NT2/D1 (cell line): ENCODE results near the gene CNTN3.

Experiments used
- DNase-seq: peaks from one replicate; pipeline ENCODE4 v3.0.0-alpha.2; 2011; ENCODE audit warnings: low read depth, low spot score
- H3K27me3 ChIP-seq: 2 replicates; pipeline ENCODE4 v1.6.0; 2011; ENCODE audit warnings: mild to moderate bottlenecking; ENCODE audit not compliant: insufficient read length, insufficient read depth
- H3K36me3 ChIP-seq: 2 replicates; pipeline ENCODE4 v1.6.1; 2011; ENCODE audit warnings: mild to moderate bottlenecking, low read length, mixed read lengths; ENCODE audit not compliant: insufficient read depth, insufficient read length
- H3K4me1 ChIP-seq: 2 replicates; pipeline ENCODE4 v1.5.1; 2011; ENCODE audit not compliant: insufficient read depth, insufficient read length
- H3K4me3 ChIP-seq: 2 replicates; pipeline ENCODE4 v1.5.1; 2011; ENCODE audit warnings: low read depth; ENCODE audit not compliant: insufficient read length
- H3K9ac ChIP-seq: 2 replicates; pipeline ENCODE4 v1.6.0; 2011; ENCODE audit warnings: low read depth; ENCODE audit not compliant: insufficient read length
- H3K9me3 ChIP-seq: 2 replicates; pipeline ENCODE4 v1.5.1; 2011; ENCODE audit warnings: mild to moderate bottlenecking, low read length; ENCODE audit not compliant: insufficient read depth
- SUZ12 ChIP-seq: IDR thresholded peaks from 2 replicates; pipeline ENCODE4 v1.6.1; 2011; ENCODE audit not compliant: insufficient read length, insufficient read depth; ENCODE audit errors: extremely low read depth
- YY1 ChIP-seq: IDR thresholded peaks from 2 replicates; pipeline ENCODE4 v1.6.1; 2011; ENCODE audit not compliant: insufficient read length, insufficient read depth
- ZNF274 ChIP-seq: IDR thresholded peaks from 2 replicates; pipeline ENCODE4 v1.6.1; 2011; ENCODE audit warnings: mild to moderate bottlenecking, low read depth, low read length

Gene CNTN3

DNA sequence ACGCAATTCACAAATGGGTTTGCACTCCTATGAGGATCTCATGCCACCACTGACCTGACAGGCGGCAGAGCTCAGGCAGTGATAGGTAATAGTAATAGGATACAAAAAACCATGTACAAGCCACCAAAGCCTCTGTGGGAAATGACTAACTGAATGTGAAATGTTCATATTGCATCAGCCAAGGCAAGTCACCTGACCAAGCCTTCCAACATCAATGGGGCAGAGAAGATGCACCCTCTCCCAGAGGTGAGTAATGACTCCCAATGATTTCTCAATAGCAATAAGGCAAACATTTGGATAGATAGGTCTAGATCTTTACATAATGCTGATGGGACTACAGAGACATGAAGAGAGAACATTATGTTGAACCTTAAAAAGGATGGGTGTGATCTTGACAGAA is 14.9 kb downstream of the CNTN3 start:
- no peak overlapping the region for H3K4me3 ChIP-seq
- TF ChIP-seq YY1 (no peak), SUZ12 (no peak), ZNF274 (no peak)
- no peak overlapping the region for H3K9ac ChIP-seq
- H3K4me1 ChIP-seq, result no peaks in the 10 kb centered on the region
- no peak for DNase-seq
- H3K36me3 ChIP-seq, result no peaks in the 10 kb centered on the region
- no peaks in the 10 kb centered on the region for H3K9me3 ChIP-seq
- no peaks in the 10 kb centered on the region for H3K27me3 ChIP-seq

DNA sequence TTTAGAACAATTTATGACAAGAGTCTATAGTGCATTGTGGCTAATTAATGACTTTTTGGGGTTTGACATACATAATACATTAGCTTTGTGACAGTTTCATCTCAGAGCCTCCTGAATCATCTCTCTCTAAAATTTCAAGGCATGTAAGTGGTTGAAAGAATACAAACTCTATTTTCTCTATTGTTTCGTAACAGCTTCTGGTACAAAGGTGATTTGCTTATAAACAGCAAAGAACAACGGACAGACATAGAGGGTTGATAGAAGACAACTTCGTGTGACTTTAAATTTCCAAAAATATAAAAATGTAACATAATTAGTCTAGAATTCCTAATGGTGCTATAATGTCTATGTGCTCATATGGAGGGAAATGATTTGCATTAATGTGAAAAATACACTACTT is 21.3 kb downstream of the CNTN3 start:
- H3K27me3 ChIP-seq, result no peaks in the 10 kb centered on the region

DNA sequence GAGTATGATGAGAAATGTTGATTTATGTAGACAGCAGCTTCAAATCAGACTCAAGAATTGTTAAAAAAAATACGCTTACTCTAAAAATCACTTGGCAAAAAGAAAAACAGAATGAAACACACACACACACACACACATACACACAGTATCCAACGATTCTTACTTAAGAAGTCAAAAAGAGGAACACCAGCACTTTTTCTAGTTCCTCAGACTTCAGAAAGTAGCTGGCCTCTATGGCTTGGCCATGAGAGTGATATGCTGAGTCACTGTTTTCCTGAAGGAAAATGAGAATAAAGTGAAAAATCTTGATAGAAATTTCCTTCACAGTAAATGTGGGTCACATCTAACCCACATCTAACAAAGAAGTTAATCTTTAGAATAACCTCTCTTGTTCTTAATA is 22.1 kb downstream of the CNTN3 start:
- Histone ChIP-seq H3K36me3 (no peaks in the 10 kb centered on the region), H3K4me3 (no peak overlapping the region), H3K27me3 (no peaks in the 10 kb centered on the region), H3K4me1 (no peaks in the 10 kb centered on the region), H3K9me3 (no peaks in the 10 kb centered on the region), H3K9ac (no peak overlapping the region)
- no peak for DNase-seq
- TF ChIP-seq ZNF274 (no peak), YY1 (no peak), SUZ12 (no peak)

More for the DNA sequence above, 21.3 kb downstream of the CNTN3 start:
- TF ChIP-seq YY1 (no peak), SUZ12 (no peak), ZNF274 (no peak)
- H3K9me3 ChIP-seq, result no peaks in the 10 kb centered on the region
- no peak overlapping the region for H3K9ac ChIP-seq
- no peaks in the 10 kb centered on the region for H3K4me1 ChIP-seq
- DNase-seq, result no peak
- no peak overlapping the region for H3K4me3 ChIP-seq
- H3K36me3 ChIP-seq, result no peaks in the 10 kb centered on the region

DNA sequence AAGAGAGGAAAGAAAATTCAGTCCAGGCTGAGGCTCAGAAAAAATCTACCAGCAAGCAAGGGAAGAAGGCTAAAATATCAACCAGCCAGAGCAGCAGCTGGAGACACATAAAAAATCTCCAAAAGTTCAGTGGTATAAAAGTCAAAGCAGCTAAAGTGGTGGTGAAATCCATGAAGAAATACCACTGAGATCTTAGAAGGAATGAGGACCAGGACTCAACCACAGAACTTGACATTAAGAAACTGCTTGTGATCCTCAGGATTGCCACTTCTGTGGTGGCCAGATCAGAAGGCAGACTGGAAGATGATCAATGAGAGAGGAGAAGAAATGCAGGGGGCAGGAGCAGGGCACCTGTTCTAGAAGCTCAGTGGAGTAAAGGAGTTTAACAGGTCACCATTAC is 22.5 kb downstream of the CNTN3 start:
- H3K9me3 ChIP-seq, result no peaks in the 10 kb centered on the region
- H3K36me3 ChIP-seq, result no peaks in the 10 kb centered on the region
- H3K4me3 ChIP-seq, result no peak overlapping the region
- no peaks in the 10 kb centered on the region for H3K4me1 ChIP-seq
- H3K9ac ChIP-seq, result no peak overlapping the region
- TF ChIP-seq SUZ12, result no peak
- TF ChIP-seq YY1, result no peak
- TF ChIP-seq ZNF274, result no peak
- no peak for DNase-seq
- H3K27me3 ChIP-seq, result no peaks in the 10 kb centered on the region

DNA sequence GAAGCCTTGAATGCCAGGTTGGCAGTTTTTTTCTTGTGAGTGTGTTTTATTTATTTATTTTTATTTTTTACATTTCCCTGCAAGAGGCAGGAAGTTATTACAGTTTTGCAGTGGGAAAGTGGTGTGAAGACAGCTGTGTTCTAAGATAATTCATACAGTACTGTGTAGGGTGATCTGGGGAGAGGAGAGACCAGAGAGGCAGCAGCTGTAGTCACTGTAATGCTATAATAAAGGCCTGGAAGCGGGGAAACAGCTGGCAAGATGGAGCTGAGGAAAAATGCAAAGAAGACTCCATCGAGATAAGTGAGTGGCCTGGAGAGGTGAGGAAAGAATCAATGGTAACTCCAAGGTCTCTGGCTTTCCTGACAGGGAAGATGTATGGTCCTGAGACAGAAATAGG is 23.1 kb downstream of the CNTN3 start:
- Histone ChIP-seq H3K9me3 (no peaks in the 10 kb centered on the region), H3K4me3 (no peak overlapping the region), H3K9ac (no peak overlapping the region), H3K27me3 (no peaks in the 10 kb centered on the region), H3K4me1 (no peaks in the 10 kb centered on the region), H3K36me3 (no peaks in the 10 kb centered on the region)
- no peak for TF ChIP-seq ZNF274
- no peak for TF ChIP-seq SUZ12
- no peak for TF ChIP-seq YY1
- DNase-seq, result no peak

DNA sequence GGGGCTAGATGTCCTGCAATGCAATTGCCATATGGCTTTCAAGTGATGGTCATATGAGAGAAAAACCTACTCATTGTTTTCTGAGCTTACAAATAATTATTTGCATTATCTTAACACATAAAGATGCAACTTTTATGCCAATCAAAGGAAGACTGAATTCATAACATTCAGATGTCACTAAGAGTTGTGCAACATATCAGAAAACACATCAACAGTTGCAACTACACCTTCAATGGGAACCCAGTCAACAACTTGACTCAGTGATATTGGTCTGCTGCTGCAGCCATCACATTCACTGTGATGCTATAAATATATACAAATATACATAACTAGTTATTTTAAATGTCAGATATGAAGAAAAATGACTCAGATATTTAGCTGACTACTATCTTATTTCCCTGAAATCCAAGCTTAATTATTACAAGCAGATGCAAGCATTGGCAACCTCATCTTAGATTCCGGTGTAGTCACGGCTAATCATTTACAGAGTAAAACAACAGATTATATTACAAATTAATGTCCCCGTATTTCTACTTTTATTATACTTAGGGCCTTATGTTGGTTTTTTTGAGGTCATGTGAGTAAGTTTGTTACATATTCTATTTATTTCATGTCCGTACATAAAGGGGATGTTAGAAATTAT is 23.7 kb downstream of the CNTN3 start:
- Histone ChIP-seq H3K4me3 (no peak overlapping the region), H3K27me3 (no peaks in the 10 kb centered on the region), H3K4me1 (no peaks in the 10 kb centered on the region), H3K9me3 (no peaks in the 10 kb centered on the region), H3K36me3 (no peaks in the 10 kb centered on the region), H3K9ac (no peak overlapping the region)
- DNase-seq, result no peak
- TF ChIP-seq YY1, result no peak
- TF ChIP-seq ZNF274, result no peak
- TF ChIP-seq SUZ12, result no peak

DNA sequence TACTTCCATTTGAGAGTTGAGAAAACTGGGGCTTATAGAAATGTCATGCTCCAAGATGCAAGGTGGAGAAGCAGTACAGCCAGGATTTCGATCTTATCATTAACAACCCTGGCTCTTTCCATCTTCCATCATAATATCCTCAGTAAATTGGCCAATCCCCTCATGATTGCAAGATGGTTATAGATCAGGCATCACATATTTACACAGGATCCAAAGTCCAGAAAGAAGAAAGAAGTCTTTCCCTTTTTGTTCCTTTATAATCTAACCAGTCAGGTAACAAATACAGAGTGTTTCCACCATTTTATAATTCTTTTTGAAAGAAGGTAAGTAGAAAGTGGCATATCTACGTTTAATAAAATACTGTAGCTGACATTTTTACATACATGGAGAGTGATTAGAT is 29.7 kb downstream of the CNTN3 start:
- Histone ChIP-seq H3K9me3 (no peaks in the 10 kb centered on the region), H3K4me1 (no peaks in the 10 kb centered on the region), H3K9ac (no peak overlapping the region), H3K27me3 (no peaks in the 10 kb centered on the region), H3K4me3 (no peak overlapping the region), H3K36me3 (no peaks in the 10 kb centered on the region)
- DNase-seq, result no peak
- no peak for TF ChIP-seq SUZ12
- no peak for TF ChIP-seq YY1
- TF ChIP-seq ZNF274, result no peak
